ENCODE measurements around the gene SETD5.
"Not testable (repeated sequence)": the region's sequence is repeated elsewhere in the genome, so short reads cannot be mapped to it uniquely, and the experiment has no call there.

SETD5 gene

DNA sequence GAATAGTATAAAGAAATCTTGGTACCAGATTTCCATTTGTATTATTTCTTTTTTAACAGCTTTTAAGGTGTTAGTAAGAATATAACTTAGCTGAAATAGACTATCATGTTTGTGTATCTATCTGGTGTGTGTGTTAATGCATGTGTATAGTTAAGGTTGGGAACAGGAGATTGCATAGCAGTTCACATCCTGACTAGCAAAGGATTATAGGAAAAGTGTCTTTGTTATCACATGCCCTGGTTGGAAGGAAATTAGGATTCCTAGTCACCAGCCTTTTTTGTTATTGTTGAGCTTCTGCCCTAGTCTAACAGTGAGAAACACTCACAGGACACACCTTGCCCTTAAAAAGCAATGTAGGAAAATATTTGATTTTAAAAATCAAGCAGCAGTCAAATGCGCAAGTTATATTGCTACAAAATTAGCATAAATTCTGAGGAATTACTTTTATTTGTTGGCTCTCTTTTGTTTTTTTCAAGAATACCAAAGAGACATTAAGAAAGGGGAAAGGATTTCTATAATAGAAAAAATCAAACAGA, 58.2 kb downstream of the SETD5 start:
- no peak for DNase-seq (ENCODE audit: low spot score)

DNA sequence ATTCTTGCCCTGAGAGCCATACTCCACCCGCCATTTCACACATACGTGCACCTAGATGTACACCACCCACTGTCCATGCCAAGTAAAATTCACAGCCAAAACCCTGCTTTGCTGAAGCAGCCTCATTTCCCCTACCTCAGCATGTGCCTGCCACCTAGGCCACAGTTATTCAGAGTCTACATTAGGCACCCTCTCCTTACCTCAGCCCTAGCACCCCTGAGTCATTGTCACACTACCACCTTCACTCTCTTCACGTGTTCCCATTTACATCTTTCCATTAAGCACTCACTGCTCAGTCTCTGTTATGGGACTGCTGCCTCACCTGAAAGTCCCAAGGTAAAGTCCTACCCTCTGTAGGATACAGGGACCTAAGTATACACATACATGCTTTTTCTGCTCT, 70.0 kb downstream of the SETD5 start:
- DNase-seq (ENCODE audit: low spot score): no peak

DNA sequence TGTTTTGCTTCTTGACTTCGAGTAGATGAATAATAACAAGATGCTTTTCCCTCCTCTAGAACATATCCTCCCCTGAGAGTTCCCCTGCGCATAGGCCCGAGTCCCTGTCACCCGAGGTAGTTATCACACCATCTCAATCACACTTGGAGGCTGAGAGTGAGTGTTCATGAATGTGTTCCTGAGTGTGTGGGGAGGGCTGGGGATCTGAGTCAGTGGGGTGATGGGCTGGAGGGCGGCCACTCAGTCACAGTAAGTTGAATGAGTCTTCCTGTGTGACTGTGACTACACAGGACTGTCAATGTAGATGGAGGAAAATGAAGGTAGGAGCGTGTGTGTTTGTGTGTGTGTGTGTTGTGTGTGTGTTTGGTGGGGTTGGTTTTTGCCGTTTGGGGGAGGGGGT, 71.0 kb downstream of the SETD5 start:
- DNase-seq (ENCODE audit: low spot score): no peak

DNA sequence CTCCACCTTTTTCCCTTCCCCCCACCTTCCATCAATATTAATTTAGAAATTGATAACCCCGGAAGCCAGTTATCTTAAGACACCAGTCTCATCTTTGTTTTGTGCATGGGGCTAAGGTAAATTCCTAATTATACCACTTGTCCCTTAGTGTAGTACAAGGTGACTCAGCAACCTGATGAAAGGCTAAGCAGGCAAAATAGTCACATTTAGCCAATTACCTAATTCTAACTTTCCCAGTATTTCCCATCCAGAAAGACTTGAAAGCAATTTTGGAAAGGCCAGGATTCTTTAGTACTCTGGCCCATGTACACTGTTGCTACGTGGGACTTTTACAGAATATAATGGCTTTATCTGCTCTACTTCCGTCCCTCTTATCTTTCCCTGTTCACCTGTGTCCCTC, 72.6 kb downstream of the SETD5 start:
- no peak for DNase-seq (ENCODE audit: low spot score)

DNA sequence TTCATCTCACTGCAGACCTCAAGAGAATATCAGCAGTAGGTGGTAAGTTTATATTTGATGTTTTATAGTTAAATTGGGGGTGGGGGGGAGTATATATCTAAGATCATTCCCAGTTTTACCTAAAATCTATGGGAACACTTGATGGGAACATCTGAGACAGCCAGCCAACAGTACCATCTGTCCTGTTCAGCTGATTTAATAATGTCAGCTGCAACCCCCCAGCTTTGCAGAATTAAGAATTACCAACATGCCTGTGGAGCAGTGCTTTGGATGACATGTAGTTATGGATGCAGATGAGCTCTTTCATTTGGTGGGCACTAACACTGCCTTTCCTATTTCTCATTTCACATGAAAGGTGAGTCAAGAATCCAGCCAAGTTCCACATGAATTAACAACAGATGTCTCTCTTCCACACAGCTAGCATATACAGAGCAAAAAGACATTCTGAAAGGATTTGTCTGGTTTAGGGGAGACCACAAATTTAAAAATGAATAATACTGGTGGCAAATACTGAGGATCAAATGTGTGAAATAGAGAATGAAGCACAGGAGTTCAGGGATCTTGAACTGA, 76.2 kb downstream of the SETD5 start:
- no peak for DNase-seq (ENCODE audit: low spot score)

DNA sequence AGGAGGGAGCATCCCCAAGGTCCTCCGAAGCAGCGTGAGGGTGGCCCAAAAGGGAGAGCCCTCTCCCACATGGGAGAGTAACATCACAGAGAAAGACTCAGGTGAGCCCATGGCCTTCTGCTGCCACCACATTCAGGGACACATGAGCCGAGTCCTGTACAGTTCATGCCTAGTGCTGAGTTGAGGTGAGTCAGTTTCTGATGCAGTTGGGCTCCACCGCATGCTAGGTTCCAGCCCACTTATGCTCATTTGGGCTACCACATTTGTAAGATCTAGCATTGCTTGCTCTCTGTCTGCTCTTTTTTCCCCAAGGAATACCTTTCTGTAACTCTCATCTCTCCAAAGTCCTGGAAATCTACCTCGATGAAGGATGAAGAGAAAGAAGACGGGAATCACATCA, 77.1 kb downstream of the SETD5 start:
- no peak for DNase-seq (ENCODE audit: low spot score)

DNA sequence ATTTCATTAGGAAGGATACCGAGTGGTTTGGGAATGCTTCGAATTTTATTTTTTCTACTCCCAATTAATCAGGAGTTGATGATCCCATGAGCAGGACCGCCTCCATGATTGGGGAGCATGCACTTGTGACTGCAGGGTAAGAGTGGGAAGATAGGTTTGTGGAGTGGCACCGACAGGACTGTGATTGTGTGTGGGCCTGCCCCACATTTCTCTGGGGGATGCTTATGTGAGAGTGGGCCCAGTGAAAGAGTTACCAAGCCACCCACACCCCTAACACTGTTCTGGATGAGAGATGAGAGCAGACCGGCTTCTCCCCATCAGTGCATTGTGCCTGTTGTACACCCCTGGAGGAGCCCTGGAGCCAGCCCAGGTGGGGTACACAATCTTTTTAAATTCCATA, 79.5 kb downstream of the SETD5 start:
- no peak for DNase-seq (ENCODE audit: low spot score)

DNA sequence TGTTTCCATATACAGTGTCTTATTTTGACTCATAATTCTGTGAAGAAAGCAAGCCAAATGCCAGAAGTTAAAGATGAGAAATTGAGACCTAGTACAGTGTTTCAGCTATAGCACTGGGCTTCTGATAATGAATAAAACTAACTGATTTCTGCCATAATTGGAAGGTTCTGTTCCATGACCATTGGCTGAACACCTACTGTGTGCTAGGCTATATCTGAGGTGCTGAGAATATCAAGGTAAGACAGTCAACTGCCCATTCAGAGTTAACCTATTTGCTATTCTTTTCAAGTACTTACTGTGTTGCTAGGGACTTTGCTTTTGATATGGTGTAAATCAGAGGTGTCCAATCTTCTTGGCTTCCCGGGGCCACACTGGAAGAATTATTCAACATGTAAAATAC, 82.8 kb downstream of the SETD5 start:
- no peak for DNase-seq (ENCODE audit: low spot score)

DNA sequence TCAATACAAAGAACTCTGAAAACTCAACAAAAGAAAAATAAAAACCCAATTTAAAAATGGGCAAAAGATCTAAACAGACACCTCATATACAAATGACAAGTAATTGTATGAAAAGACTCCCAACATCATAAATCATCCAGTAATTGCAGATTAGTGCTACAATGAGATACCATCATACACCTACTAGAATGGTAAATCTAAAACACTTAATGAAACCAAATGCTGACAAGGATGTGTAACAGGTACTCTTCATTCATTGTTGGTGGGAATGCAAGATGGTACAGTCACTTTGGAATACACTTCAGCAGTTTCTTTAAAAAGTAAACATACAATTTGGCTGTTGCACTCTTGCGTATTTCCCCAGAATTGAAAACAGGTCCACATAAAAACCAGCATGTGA, 87.8 kb downstream of the SETD5 start:
- no peak for DNase-seq (ENCODE audit: low spot score)

DNA sequence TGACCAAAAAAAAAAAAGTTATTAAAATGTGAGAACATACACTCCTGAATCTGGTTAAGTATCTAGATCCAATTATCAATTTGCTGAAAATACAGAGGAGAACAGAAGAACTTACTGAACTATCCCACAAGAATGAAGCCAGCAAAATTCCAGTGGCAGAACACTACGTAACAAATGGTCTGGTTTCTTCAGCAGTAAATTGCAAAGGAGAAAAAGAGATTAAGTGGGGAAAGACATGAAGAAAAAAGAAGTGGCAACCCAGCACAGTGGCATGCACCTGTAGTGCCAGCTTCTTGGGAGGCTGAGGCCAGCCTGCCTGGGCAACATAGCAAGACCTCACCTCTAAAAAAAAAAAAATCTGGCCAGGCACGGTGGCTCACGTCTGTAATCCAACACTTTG, 94.1 kb downstream of the SETD5 start:
- no peak for DNase-seq (ENCODE audit: low spot score)

DNA sequence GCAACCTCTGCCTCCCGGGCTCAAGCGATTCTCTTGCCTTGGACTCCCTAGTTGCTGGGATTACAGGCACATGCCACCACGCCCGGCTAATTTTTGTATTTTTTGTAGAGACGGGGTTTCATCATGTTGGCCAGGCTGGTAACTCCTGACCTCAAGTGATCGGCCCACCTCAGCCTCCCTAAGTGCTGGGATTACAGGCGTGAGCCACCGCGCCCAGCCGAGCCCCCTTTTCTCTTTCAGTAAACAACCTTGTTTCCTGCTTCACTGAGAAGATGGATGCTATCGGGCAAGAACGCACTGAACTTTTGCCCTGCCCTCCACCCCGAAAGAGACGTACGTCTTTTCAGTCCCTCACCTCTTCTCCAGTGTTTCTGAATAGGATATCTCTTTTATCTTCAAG, 96.6 kb downstream of the SETD5 start:
- not testable (repeated sequence) for DNase-seq (ENCODE audit: low spot score)

DNA sequence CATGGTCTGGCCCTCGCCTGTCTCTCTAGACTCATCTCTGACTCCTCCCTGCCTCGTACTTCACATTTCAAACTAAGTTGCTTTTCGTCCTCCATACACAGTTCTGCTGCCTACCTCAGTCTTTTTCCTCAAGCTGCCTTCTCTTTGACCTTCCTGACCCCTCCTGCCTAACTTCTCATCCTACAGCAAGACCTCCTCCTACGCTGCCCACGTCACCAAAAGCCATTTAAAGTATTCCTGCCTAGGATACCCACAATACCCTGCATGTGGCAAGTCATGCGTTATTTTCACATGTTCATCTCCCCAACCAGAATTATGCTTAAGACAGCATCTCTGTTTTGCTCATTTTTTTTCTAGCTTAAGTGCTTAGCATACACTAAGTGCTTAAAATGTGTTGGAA, 99.5 kb downstream of the SETD5 start:
- DNase-seq (ENCODE audit: low spot score): no peak

DNA sequence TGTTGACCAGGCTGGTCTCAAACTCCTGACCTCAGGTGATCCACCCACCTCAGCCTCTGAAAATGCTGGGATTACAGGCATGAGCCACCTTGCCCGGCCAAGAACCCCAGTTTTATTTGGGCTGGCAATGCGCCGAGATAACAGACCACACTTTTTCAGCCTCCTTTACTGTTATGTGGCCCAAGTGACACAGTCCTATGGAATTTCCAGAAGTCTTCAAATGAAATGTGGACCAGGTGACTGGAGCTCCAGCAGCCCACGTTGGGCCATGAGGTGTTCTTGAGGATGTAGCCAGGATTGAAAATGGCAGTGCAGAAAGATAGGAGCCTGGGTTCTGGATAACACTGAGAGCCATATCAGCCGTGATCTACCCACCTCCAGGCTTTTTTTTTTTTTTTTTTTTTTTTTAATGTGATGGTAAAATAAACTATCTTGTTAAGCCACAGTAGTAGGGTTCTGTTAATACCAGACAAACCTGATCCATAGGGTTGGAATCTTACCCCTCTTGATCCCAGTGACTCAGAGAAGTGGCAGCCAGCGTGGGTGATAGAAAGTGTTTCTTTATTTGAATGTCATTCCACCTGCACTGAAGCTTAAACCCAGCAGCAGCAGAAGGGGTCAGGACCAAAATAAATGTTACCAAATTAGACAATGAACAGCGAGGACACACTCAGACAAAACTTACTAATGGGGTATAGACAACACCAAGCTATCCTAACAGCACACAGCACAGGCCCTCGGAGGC, 100.6 kb downstream of the SETD5 start:
- no peak for DNase-seq (ENCODE audit: low spot score)

DNA sequence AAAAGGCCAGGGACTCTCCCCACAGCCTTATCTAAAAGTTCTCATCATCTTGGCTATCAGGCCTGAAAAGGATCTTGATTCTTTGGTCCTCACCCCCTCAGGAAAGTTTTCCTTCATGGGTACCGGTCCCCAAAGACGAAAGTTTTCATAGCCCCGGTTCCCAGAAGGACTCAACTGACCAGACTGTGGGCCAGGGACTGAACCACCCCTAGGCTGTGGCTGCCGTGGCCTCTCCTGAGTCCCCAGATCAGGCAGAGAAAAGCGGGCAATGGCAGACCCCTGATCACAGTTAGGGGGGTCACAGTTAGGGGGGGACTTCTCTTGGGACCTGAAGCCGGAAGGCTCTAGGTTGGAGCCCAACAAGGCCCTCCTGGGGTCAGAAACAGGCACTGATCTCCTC, 101.4 kb downstream of the SETD5 start:
- DNase-seq (ENCODE audit: low spot score): no peak

DNA sequence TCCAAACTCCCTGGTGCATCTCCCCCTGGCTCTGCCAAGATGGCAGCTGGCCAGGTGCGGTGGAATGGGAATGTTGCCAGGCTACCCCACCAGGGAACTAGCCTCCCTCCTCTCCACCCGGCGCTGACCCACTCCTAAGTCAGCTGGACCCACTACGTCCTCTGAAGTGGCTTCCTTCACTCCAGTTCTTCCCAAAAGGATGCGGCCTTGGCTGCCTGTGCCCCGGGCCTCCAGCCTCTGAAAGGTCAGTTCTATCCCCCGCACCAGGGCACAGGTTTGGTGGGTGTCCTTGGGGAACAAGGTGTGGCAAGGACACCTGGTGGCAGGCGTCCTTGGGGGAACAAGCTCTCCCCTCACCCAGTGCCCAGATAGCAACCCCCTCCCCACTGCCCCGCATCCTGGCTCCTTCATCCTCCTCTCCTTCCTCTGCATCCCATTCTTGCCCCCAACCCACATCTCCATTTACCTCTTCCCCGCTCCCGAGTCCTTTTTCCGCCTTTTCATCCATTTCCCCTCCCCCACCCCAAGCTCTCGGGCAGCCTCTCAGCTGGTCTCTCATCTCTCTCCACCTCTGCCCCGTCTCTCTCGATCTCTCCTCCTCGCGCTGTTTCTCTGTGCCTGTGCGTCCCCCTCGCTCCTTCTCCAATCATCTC, 102.2 kb downstream of the SETD5 start:
- no peak for DNase-seq (ENCODE audit: low spot score)

DNA sequence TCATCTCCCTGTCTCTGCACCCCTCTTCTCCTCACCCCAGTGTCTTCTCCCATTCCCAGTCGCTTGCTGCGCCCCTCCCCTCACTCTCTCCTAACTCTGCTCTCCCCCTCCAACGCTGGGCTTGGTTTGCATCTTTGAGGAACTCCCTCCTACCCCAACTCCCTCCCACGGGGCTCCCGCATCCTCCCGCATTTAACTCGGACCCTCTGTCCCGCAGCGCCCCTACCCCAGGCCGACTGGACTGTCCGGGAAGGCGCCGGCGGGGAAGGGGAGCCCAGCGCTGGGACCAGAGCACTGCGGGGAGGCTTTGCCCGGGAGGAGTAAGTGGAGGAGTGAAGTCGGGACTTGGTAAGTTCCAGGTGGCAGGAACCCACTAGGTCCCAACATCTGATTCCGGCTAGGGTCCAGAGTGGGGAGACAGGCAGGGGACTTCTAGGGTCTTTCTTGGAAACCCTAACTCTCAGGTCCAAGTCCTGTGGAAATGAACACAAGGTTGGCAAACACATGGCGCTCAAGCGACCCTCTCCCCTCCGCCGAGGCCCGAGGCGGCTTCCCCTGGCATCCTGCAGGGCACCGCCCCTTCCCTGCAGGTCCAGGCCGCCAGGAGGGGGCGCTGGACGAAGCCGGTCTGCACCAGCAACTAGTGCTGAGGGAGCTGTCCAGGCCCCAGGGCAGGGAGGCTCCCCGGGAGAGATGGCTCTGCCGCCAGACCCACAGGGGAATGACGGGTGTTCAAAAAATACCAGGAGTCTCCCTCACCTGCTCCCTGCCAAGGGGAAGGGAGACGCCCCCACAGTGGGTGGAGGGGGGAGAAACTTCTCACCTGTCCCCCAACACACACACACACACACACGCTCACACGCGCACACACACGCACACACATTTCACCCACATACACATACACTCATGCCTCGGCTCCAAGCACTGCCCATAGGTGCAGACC, 103.0 kb downstream of the SETD5 start:
- DNase-seq (ENCODE audit: low spot score): peak; percentile 83

DNA sequence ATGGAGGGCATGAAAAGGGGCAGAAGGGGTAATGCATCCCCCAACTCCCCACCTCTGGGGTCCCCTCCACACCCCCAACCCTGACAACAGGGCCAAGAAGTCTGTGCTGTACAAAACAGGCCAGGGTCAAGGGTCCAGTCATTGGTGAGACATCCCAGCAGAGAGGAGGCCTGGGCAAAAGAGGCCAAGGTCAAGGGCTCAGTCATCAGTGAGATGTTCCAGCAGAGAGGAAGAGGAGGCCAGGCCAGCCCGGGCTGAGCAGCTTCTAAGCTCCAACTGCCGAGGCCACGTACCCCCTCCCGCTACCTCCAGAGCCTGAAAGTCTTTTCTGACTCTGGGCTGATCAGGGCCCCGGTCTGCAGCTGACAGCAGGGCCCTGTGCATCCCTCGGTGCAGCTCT, 103.8 kb downstream of the SETD5 start:
- no peak for DNase-seq (ENCODE audit: low spot score)

DNA sequence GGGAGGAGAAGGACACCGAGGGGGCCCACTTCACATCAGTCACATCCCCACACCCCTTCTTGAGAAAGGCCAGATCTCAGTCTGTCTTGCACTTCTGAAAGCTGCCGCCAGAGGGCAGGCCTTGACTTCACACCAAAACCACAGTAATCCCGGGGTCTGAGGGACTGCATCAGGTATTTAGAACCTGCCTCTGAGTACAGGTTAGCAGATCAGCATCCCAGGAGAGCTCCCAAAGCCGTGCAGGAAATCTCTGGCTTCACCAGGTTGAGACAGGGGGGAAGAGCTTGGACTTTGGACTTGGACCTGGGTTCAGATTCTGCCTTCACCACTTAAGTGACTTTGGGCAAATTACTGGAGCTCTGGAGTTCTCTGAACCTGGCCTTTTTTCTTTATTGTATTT, 105.9 kb downstream of the SETD5 start:
- peak; percentile 71 for DNase-seq (ENCODE audit: low spot score)

DNA sequence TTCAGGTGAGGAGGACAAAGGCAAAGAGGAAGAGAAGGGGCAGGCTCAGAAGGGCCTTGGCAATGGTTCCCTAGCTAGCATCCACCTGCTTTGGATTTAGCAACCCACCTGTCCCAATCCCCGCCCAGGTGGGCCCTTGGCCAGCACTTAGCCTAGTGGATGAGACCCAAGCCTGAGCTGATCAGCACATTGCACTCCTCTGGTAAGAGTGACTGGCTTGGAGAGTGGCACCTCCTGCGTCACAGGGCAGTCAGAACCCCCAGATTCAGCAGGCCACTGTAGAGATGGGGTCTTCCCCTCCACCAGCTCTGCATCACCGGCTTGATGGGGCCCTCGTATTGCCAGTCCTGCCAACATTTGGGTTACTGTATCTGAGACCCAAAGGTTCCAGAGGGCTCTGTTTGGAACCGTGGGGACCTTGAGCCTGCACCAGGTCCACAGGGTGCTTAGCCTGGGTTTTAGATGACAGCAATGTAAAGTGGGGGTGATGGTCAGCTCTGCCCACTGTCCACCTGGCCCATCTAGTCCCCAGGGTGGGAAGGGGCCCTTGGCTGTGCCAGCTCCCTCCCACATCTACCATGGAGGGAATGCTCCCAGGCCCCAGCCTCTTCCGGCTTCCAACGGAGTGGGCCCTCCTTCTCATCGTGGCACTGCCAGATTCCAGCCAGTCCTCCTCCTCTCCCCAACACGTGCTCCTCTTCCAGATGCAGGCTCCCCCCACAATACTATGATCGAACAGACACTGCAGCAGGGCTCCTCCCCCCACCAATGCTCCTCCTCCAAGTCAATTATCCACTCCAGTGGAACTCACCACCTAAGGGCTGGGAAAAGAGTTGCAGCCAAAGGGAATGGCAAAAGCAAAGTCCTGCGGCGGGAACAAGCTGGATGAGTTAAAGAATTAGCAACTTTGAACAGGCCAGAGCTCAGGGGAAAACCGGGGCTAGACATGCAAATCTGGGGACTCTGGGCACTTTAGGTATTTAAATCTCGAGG, 110.5 kb downstream of the SETD5 start:
- DNase-seq (ENCODE audit: low spot score): no peak

DNA sequence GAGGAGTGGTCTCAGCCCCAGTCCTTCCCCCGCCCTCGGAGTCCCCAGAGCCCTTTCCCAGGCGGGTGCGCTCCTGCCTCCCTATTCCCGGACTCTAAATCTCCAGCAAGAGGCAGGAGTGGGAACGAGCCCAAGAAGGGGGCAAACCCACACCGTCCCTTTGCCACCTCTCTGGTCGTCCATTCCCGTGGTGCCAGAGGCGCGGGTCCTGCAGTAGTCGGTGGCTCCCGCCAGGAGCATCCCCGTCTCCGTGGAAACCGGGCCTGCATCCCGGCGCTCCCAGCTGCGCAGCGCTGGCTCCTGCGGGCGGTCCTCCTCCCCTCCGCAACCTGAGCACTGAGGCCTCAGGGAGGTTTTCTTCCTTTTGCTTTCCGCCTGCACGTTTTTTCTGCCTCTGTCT, 111.4 kb downstream of the SETD5 start:
- no peak for DNase-seq (ENCODE audit: low spot score)

DNA sequence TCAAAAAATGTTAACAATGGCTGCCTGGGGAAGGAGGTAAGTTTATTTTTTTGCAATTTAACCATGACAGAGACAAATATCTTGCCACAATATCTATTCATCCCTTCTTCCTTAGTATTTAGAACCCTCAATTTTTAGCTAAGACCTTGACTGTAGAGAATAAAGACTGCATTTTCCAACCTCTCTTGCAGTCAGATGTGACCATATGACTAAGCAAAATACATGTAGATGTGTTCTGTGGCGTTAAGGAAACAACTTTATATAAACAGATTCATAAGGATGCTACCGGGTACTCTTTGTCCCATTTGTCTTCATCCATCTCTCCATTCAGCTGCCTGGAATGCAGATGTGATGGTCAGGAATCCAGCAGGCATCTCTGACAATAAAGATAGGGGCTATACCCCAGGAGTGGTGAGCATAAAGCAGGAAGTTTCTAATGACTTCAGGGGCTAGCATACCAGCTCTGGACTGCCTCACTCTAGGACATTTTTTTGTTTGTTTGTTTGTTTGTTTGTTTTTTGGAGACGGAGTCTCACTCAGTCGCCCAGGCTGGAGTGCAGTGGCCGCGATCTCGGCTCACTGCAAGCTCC, 115.1 kb downstream of the SETD5 start:
- no peak for DNase-seq (ENCODE audit: low spot score)
